ENCODE data around the gene CCSER2.

GRCh38 chr10:84328418-84329195, at the start of gene CCSER2:
- no peak for TF ChIP-seq EZH2 (IDR thresholded peaks at IDR 0.05; ENCODE audit: low read length)
- TF ChIP-seq, protein P1, sequence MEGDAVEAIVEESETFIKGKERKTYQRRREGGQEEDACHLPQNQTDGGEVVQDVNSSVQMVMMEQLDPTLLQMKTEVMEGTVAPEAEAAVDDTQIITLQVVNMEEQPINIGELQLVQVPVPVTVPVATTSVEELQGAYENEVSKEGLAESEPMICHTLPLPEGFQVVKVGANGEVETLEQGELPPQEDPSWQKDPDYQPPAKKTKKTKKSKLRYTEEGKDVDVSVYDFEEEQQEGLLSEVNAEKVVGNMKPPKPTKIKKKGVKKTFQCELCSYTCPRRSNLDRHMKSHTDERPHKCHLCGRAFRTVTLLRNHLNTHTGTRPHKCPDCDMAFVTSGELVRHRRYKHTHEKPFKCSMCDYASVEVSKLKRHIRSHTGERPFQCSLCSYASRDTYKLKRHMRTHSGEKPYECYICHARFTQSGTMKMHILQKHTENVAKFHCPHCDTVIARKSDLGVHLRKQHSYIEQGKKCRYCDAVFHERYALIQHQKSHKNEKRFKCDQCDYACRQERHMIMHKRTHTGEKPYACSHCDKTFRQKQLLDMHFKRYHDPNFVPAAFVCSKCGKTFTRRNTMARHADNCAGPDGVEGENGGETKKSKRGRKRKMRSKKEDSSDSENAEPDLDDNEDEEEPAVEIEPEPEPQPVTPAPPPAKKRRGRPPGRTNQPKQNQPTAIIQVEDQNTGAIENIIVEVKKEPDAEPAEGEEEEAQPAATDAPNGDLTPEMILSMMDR (optimal IDR thresholded peaks at IDR 0.05 in 1 of 3, IDR thresholded peaks at IDR 0.05 in 1 of 3, conservative IDR thresholded peaks at IDR 0.05 in 1 of 3; ENCODE audit: extremely low read depth in 1 of 3, insufficient read depth in 2 of 3, low read length in 3 of 3): no peak
